Ascending aorta (tissue), 2 donors: ENCODE measurements around the gene GPHN. TPM values are rescaled to one million over a fixed set of nuclear protein-coding genes. Genes with fewer than 3 reads are reported as not detected.

Source experiments
- DNase-seq, 2 donors: peaks; one replicate each; pipeline ENCODE4 v3.0.0-alpha.2; 2019; ENCODE audit warnings: low spot score in 2 of 2
- H3K27ac ChIP-seq, 2 donors: fragments of 200-600 bp; sonication (generic); one replicate each; pipeline ENCODE4 v1.5.1; 2016 to 2017; ENCODE audit warnings: mild to moderate bottlenecking in 1 of 2
- H3K27me3 ChIP-seq: fragments of 200-600 bp; sonication (generic); one replicate; pipeline ENCODE4 v1.5.1; 2017
- H3K36me3 ChIP-seq, 2 donors: fragments of 200-600 bp; sonication (generic); one replicate each; pipeline ENCODE4 v1.5.1; 2016
- H3K4me1 ChIP-seq, 2 donors: fragments of 200-600 bp; sonication (generic); one replicate each; pipeline ENCODE4 v1.5.1; 2016 to 2017; ENCODE audit warnings: mild to moderate bottlenecking in 1 of 2
- H3K4me3 ChIP-seq, 2 donors: fragments of 200-600 bp; sonication (generic); one replicate each; pipeline ENCODE4 v1.5.1; 2016 to 2017; ENCODE audit warnings: mild to moderate bottlenecking in 1 of 2
- H3K9me3 ChIP-seq, 2 donors: fragments of 200-600 bp; sonication (generic); one replicate each; pipeline ENCODE4 v1.5.1; 2016
- CTCF ChIP-seq, 3 experiments: fragments of 200-600 bp in 2 of 3; fragments of 450-650 bp in 1 of 3; sonication (generic) in 2 of 3; IDR thresholded peaks; one replicate each; pipeline ENCODE4 v1.5.1; 2016 to 2019; ENCODE audit warnings: antibody characterized with exemption in 3 of 3, mild to moderate bottlenecking in 1 of 3, moderate library complexity in 1 of 3
- intact Hi-C: fragments of 100-400 bp; cut with DNase I; formaldehyde crosslinking; loops from one replicate; pipeline ENCODE4 v1.15.1; 2023
- total RNA-seq: library from RNA; depleted of rRNA; stranded (reverse); fragments of >200 nt; gene quantifications from one replicate; pipeline ENCODE4 v1.1.0, GENCODE V29; 2016

The GPHN gene
- total RNA-seq, 1 donor from 2014 or later, result 3.3 TPM

- no peak overlapping the region for H3K4me3 ChIP-seq
- DNase-seq, result no peak
- no peaks in the 10 kb centered on the region for H3K4me1 ChIP-seq
- no peak for TF ChIP-seq CTCF (IDR thresholded peaks at IDR 0.05)
- H3K27ac ChIP-seq, result no peak overlapping the region
- peaks cover 0 to 27% of the 10 kb centered on the region in 2 donors for H3K9me3 ChIP-seq
- no peaks in the 10 kb centered on the region for H3K27me3 ChIP-seq
- intact Hi-C loops, result no loop called here
- no peaks in the 10 kb centered on the region for H3K36me3 ChIP-seq
Measured at GRCh38 chr14:66603945-66604344, 96.0 kb downstream of the GPHN start.

- peaks cover 0 to 25% of the 10 kb centered on the region in 2 donors for H3K9me3 ChIP-seq
- no peak for TF ChIP-seq CTCF (IDR thresholded peaks at IDR 0.05)
Measured at GRCh38 chr14:66606826-66607225, 98.9 kb downstream of the GPHN start.

GRCh38 chr14:66610154-66610563 is 102.2 kb downstream of the GPHN start:
- Histone ChIP-seq H3K4me1 (no peaks in the 10 kb centered on the region), H3K27ac (no peak overlapping the region), H3K27me3 (no peaks in the 10 kb centered on the region), H3K36me3 (no peaks in the 10 kb centered on the region), H3K4me3 (no peak overlapping the region), H3K9me3 (peaks cover 0 to 36% of the 10 kb centered on the region in 2 donors)
- intact Hi-C loops, result no loop called here
- DNase-seq, result no peak
- no peak for TF ChIP-seq CTCF (IDR thresholded peaks at IDR 0.05)

More at GRCh38 chr14:66606826-66607225, 98.9 kb downstream of the GPHN start:
- Histone ChIP-seq H3K36me3 (no peaks in the 10 kb centered on the region), H3K4me1 (no peaks in the 10 kb centered on the region), H3K27me3 (no peaks in the 10 kb centered on the region), H3K27ac (no peak overlapping the region), H3K4me3 (no peak overlapping the region)
- intact Hi-C loops, result no loop called here
- DNase-seq, result no peak

- Histone ChIP-seq H3K4me3 (no peak overlapping the region), H3K36me3 (no peaks in the 10 kb centered on the region), H3K27me3 (no peaks in the 10 kb centered on the region), H3K4me1 (no peaks in the 10 kb centered on the region), H3K27ac (no peak overlapping the region), H3K9me3 (peaks cover 6 to 46% of the 10 kb centered on the region in 2 donors)
- intact Hi-C loops, result no loop called here
- TF ChIP-seq CTCF (IDR thresholded peaks at IDR 0.05), result no peak
- no peak for DNase-seq
Measured at GRCh38 chr14:66613344-66613743, 105.4 kb downstream of the GPHN start.

- no peak for DNase-seq
- Histone ChIP-seq H3K27me3 (no peaks in the 10 kb centered on the region), H3K27ac (no peak overlapping the region), H3K9me3 (peaks cover 6 to 26% of the 10 kb centered on the region in 2 donors), H3K4me3 (no peak overlapping the region), H3K4me1 (no peaks in the 10 kb centered on the region), H3K36me3 (no peaks in the 10 kb centered on the region)
- intact Hi-C loops, result no loop called here
- no peak for TF ChIP-seq CTCF (IDR thresholded peaks at IDR 0.05)
Measured at GRCh38 chr14:66619952-66620351, 112.0 kb downstream of the GPHN start.

GRCh38 chr14:66623838-66624237 is 115.9 kb downstream of the GPHN start:
- H3K27ac ChIP-seq, result no peak overlapping the region

More at GRCh38 chr14:66623838-66624237, 115.9 kb downstream of the GPHN start:
- TF ChIP-seq CTCF (IDR thresholded peaks at IDR 0.05), result no peak
- H3K9me3 ChIP-seq, result peaks cover 0 to 4% of the 10 kb centered on the region in 2 donors
- H3K27me3 ChIP-seq, result no peaks in the 10 kb centered on the region
- DNase-seq, result no peak
- H3K4me3 ChIP-seq, result no peak overlapping the region
- no peaks in the 10 kb centered on the region for H3K36me3 ChIP-seq
- no peaks in the 10 kb centered on the region for H3K4me1 ChIP-seq
- intact Hi-C loops, result no loop called here
